Erythroblast (primary cell): ENCODE measurements around the gene VSIR.
A peak's percentile ranks its signal among the peaks of the same experiment; 100 is the strongest.

ENCODE experiments used
- DNase-seq, 2 experiments: peaks; one replicate each; lab custom pipeline; 2025; lab: John Stamatoyannopoulos, UW
- GATA1 ChIP-seq: IDR thresholded peaks from 2 replicates; pipeline ENCODE4 v1.6.1; 2011; ENCODE audit warnings: low read depth, mild to moderate bottlenecking, control low read depth, low read length, moderate library complexity
- POLR2A ChIP-seq: IDR thresholded peaks from 2 replicates; pipeline ENCODE4 v1.6.1; 2011; ENCODE audit warnings: mild to moderate bottlenecking, low read length

Gene VSIR

GRCh38 chr10:71773221-71773971 is at the start of gene VSIR:
Gene VSIR (minus strand): TSS chr10:71773520. CDS start chr10:71773439, 81 bp downstream.
- DNase-seq: peak; percentile 91 to 96
- TF ChIP-seq GATA1 (no peak), POLR2A (peak; percentile 76)

GRCh38 chr10:71821909-71822763 is 48.8 kb upstream of the VSIR start:
- DNase-seq: no peak

GRCh38 chr10:71820966-71821365 is 47.6 kb upstream of the VSIR start:
- TF ChIP-seq POLR2A: no peak
- no peak for TF ChIP-seq GATA1
- DNase-seq: no peak

More at GRCh38 chr10:71821909-71822763, 48.8 kb upstream of the VSIR start:
- TF ChIP-seq POLR2A: no peak
- TF ChIP-seq GATA1: no peak

GRCh38 chr10:71819985-71820384 is 46.7 kb upstream of the VSIR start:
- no peak for DNase-seq
- TF ChIP-seq GATA1: no peak
- TF ChIP-seq POLR2A: no peak

- no peak for DNase-seq
- TF ChIP-seq GATA1 (no peak), POLR2A (no peak)
Measured at GRCh38 chr10:71819441-71819861, 46.1 kb upstream of the VSIR start.

- no peak for DNase-seq
- no peak for TF ChIP-seq GATA1
- TF ChIP-seq POLR2A: no peak
Measured at GRCh38 chr10:71818674-71819260, 45.4 kb upstream of the VSIR start.

- peak in 1 of 2 experiments; percentile 43 for DNase-seq
- TF ChIP-seq GATA1: no peak
- no peak for TF ChIP-seq POLR2A
Measured at GRCh38 chr10:71817831-71818655, 44.7 kb upstream of the VSIR start.

GRCh38 chr10:71816936-71817618 is 43.8 kb upstream of the VSIR start:
- no peak for TF ChIP-seq POLR2A
- no peak for TF ChIP-seq GATA1
- DNase-seq: no peak

- TF ChIP-seq GATA1 (no peak), POLR2A (no peak)
- no peak for DNase-seq
Measured at GRCh38 chr10:71816421-71816851, 43.1 kb upstream of the VSIR start.

- DNase-seq: no peak
- no peak for TF ChIP-seq GATA1
- TF ChIP-seq POLR2A: no peak
Measured at GRCh38 chr10:71815515-71816130, 42.3 kb upstream of the VSIR start.

- no peak for TF ChIP-seq POLR2A
- no peak for TF ChIP-seq GATA1
- DNase-seq: no peak
Measured at GRCh38 chr10:71814922-71815411, 41.6 kb upstream of the VSIR start.

- TF ChIP-seq GATA1: no peak
- no peak for TF ChIP-seq POLR2A
- no peak for DNase-seq
Measured at GRCh38 chr10:71812913-71813590, 39.7 kb upstream of the VSIR start.
